PC-3 (cell line): ENCODE results near the gene IFNGR1. TPM values are rescaled to one million over a fixed set of nuclear protein-coding genes. Genes with fewer than 3 reads are reported as not detected.

ENCODE experiments used
- ATAC-seq: fragments of 200-7000 bp; cut with Tn5 transposase; 2 replicates; pipeline ENCODE4 v1.9.1; 2020; ENCODE audit warnings: mild to moderate bottlenecking, moderate library complexity
- BruUV-seq: library from RNA; stranded (reverse); fragments of 400-500 nt; replicated peaks from 2 replicates; lab custom pipeline; 2021; lab: Mats Ljungman, UMichigan
- CTCF ChIA-PET: fragments of 300-600 bp; sonication (Branson Sonifier 250); formaldehyde crosslinking; loops from one replicate; lab custom pipeline; 2022; ENCODE audit warnings: antibody characterized with exemption; lab: Charles Lee
- POLR2A ChIA-PET: fragments of 300-600 bp; sonication (Branson Sonifier 250); formaldehyde crosslinking; loops from one replicate; lab custom pipeline; 2022; ENCODE audit warnings: antibody characterized with exemption; ENCODE audit not compliant: unreplicated experiment; lab: Charles Lee
- DNase-seq: peaks from one replicate; pipeline ENCODE4 v3.0.0-alpha.2; 2015
- H2AFZ ChIP-seq: fragments of 300-600 bp; sonication (generic); 2 replicates; pipeline ENCODE4 v1.6.0; 2016; ENCODE audit warnings: antibody characterized with exemption, low read length
- H3F3A ChIP-seq: fragments of 300-600 bp; sonication (generic); one replicate; pipeline ENCODE4 v1.6.0; 2017; ENCODE audit warnings: antibody characterized with exemption, low read length, control low read depth, mild to moderate bottlenecking; ENCODE audit not compliant: unreplicated experiment
- H3K27ac ChIP-seq: fragments of 300-600 bp; sonication (generic); 2 replicates; pipeline ENCODE4 v1.5.1; 2016; ENCODE audit warnings: mild to moderate bottlenecking, low read length
- H3K27me3 ChIP-seq: fragments of 300-600 bp; sonication (generic); 2 replicates; pipeline ENCODE4 v1.6.1; 2016; ENCODE audit warnings: low read length, mixed read lengths
- H3K36me3 ChIP-seq: fragments of 300-600 bp; sonication (generic); 2 replicates; pipeline ENCODE4 v1.6.1; 2016; ENCODE audit warnings: low read depth, mixed run types, low read length, mixed read lengths
- H3K4me1 ChIP-seq: fragments of 300-600 bp; sonication (generic); 2 replicates; pipeline ENCODE4 v1.5.1; 2016; ENCODE audit warnings: low read length; ENCODE audit not compliant: insufficient read depth
- H3K4me2 ChIP-seq: fragments of 300-600 bp; sonication (generic); 2 replicates; pipeline ENCODE4 v1.6.0; 2016; ENCODE audit warnings: low read length
- H3K4me3 ChIP-seq: fragments of 300-600 bp; sonication (generic); 2 replicates; pipeline ENCODE4 v1.5.1; 2016; ENCODE audit warnings: mild to moderate bottlenecking, low read length, mixed read lengths
- H3K79me2 ChIP-seq: fragments of 300-600 bp; sonication (generic); 2 replicates; pipeline ENCODE4 v1.6.1; 2017; ENCODE audit warnings: low read length, mixed read lengths
- H3K9ac ChIP-seq: fragments of 300-600 bp; sonication (generic); 2 replicates; pipeline ENCODE4 v1.6.0; 2016; ENCODE audit warnings: mild to moderate bottlenecking, low read length
- H3K9me2 ChIP-seq: fragments of 300-600 bp; sonication (generic); replicated peaks from 2 replicates; pipeline ENCODE4 v1.6.1; 2016; ENCODE audit warnings: mixed run types, low read length, mixed read lengths
- H3K9me3 ChIP-seq: fragments of 300-600 bp; sonication (generic); 2 replicates; pipeline ENCODE4 v1.6.1; 2016; ENCODE audit warnings: low read length, mixed read lengths
- H4K20me1 ChIP-seq: fragments of 300-600 bp; sonication (generic); 2 replicates; pipeline ENCODE4 v1.6.1; 2016; ENCODE audit warnings: low read length, mixed read lengths
- EZH2 ChIP-seq: fragments of 300-600 bp; sonication (generic); IDR thresholded peaks from one replicate; pipeline ENCODE4 v1.6.1; 2017; ENCODE audit warnings: antibody characterized with exemption, mild to moderate bottlenecking, low read length; ENCODE audit not compliant: unreplicated experiment
- EZH2phosphoT487 ChIP-seq: fragments of 300-600 bp; sonication (generic); IDR thresholded peaks from 2 replicates; pipeline ENCODE4 v1.6.1; 2018; ENCODE audit warnings: mild to moderate bottlenecking, antibody characterized with exemption, low read length, borderline replicate concordance
- intact Hi-C: fragments of 100-400 bp; cut with micrococcal nuclease; formaldehyde crosslinking; loops from 2 replicates; pipeline ENCODE4 v1.9.0; 2023
- total RNA-seq: library from RNA; depleted of rRNA; stranded (reverse); fragments of >200 nt; gene quantifications from 2 replicates; pipeline ENCODE4 v1.2.3, GENCODE V29; 2014
- TF ChIP-seq, protein P1 (sequence below): fragments of 300-600 bp; sonication (generic); conservative IDR thresholded peaks from 2 replicates; pipeline ENCODE4 v1.5.1; 2017; ENCODE audit warnings: antibody characterized with exemption, low read depth, mild to moderate bottlenecking, low read length

IFNGR1 gene
- total RNA-seq, 1 experiment from 2014 or later = 24.6 TPM

GRCh38 chr6:137230956-137231555, 11.9 kb upstream of the IFNGR1 start:
- DNase-seq (no peak), ATAC-seq (no peak)
- Histone ChIP-seq H3K27ac (no peak overlapping the region), H4K20me1 (no peaks in the 10 kb centered on the region), H3K27me3 (no peaks in the 10 kb centered on the region), H3K79me2 (no peaks in the 10 kb centered on the region), H3K4me3 (no peak overlapping the region), H3K4me2 (no peak overlapping the region), H2AFZ (no peak overlapping the region), H3K36me3 (no peaks in the 10 kb centered on the region), H3K4me1 (peaks cover 24% of the 10 kb centered on the region), H3F3A (peaks cover 11% of the 10 kb centered on the region), H3K9ac (no peak overlapping the region), H3K9me2 (no peaks in the 10 kb centered on the region), H3K9me3 (no peaks in the 10 kb centered on the region)
- ChIA-PET POLR2A (no interaction called here), CTCF (no interaction called here)
- TF ChIP-seq, protein P1, sequence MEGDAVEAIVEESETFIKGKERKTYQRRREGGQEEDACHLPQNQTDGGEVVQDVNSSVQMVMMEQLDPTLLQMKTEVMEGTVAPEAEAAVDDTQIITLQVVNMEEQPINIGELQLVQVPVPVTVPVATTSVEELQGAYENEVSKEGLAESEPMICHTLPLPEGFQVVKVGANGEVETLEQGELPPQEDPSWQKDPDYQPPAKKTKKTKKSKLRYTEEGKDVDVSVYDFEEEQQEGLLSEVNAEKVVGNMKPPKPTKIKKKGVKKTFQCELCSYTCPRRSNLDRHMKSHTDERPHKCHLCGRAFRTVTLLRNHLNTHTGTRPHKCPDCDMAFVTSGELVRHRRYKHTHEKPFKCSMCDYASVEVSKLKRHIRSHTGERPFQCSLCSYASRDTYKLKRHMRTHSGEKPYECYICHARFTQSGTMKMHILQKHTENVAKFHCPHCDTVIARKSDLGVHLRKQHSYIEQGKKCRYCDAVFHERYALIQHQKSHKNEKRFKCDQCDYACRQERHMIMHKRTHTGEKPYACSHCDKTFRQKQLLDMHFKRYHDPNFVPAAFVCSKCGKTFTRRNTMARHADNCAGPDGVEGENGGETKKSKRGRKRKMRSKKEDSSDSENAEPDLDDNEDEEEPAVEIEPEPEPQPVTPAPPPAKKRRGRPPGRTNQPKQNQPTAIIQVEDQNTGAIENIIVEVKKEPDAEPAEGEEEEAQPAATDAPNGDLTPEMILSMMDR = no peak
- TF ChIP-seq EZH2phosphoT487 (no peak), EZH2 (no peak)
- no TSS peak for BruUV-seq
- intact Hi-C loops = no loop called here

GRCh38 chr6:137230547-137230946, 11.4 kb upstream of the IFNGR1 start:
- Histone ChIP-seq H3K9me2 (no peaks in the 10 kb centered on the region), H3K9me3 (no peaks in the 10 kb centered on the region), H3K9ac (no peak overlapping the region), H3K27ac (no peak overlapping the region), H4K20me1 (no peaks in the 10 kb centered on the region), H3K27me3 (no peaks in the 10 kb centered on the region), H2AFZ (no peak overlapping the region), H3K4me3 (no peak overlapping the region), H3F3A (peaks cover 8% of the 10 kb centered on the region), H3K79me2 (no peaks in the 10 kb centered on the region), H3K36me3 (no peaks in the 10 kb centered on the region), H3K4me2 (no peak overlapping the region), H3K4me1 (peaks cover 21% of the 10 kb centered on the region)
- no peak for TF ChIP-seq EZH2phosphoT487
- no peak for TF ChIP-seq EZH2
- TF ChIP-seq, protein P1 = no peak
- ATAC-seq = no peak
- intact Hi-C loops = no loop called here
- no TSS peak for BruUV-seq
- ChIA-PET CTCF (no interaction called here), POLR2A (no interaction called here)
- no peak for DNase-seq

DNA sequence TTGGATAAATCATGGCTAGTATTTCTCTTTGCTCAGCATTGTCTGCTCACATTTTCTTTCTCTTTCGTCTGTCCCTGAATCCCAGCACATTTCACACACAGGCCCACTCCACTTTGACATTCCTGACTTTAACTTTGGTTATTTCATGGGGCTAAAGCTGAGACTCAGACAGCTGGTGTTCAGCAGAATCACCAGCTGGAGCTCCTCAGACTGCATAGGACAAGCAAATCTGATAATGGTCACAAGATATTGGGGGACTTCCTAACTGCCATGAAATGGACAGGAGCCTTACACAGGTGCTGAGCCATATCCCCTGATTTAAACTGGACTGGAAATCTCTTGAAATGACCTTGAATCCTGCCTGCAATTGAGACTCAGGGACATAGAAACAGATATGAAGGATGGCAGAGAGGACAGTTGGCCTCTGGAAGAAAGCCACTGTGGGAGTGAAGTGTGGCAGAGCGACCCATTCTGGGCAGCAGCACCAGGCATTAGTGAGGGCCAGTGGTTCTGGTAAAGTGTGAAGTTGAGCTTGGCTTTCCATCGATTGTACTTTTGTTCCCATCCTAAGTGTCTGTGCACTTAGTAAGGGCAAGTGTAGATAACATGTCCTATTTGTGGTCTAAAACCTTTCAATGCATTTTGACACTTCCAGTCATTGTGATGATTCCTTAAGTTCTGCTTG, 10.0 kb upstream of the IFNGR1 start:
- CTCF ChIA-PET = interaction anchor here (0.6 kb wide), 1 partner anchor 93 kb away, joined by 3 read pairs; no protein-coding TSS in a partner anchor

More for the DNA sequence above, 10.0 kb upstream of the IFNGR1 start:
- no peak for ATAC-seq
- Histone ChIP-seq H4K20me1 (no peaks in the 10 kb centered on the region), H3K4me3 (no peak overlapping the region), H3K9me2 (no peaks in the 10 kb centered on the region), H3F3A (peaks cover 2% of the 10 kb centered on the region), H3K27me3 (no peaks in the 10 kb centered on the region), H3K79me2 (no peaks in the 10 kb centered on the region), H3K4me1 (peaks cover 13% of the 10 kb centered on the region), H2AFZ (no peak overlapping the region), H3K9ac (no peak overlapping the region), H3K36me3 (no peaks in the 10 kb centered on the region), H3K9me3 (no peaks in the 10 kb centered on the region), H3K27ac (no peak overlapping the region), H3K4me2 (no peak overlapping the region)
- TF ChIP-seq EZH2 (no peak), EZH2phosphoT487 (no peak)
- TF ChIP-seq, protein P1 = no peak
- intact Hi-C loops = no loop called here
- DNase-seq = no peak
- POLR2A ChIA-PET = no interaction called here
- no TSS peak for BruUV-seq
